HCT116 (cell line): Measurements from ENCODE around the gene CGB5. TPM values are rescaled to one million over a fixed set of nuclear protein-coding genes. Genes with fewer than 3 reads are reported as not detected.

ENCODE experiments used
- ATAC-seq: fragments of 200-7000 bp; cut with Tn5 transposase; 2 replicates; pipeline ENCODE4 v1.9.1; 2020; ENCODE audit warnings: mild to moderate bottlenecking, moderate library complexity
- BruUV-seq: library from RNA; stranded (reverse); fragments of 400-500 nt; replicated peaks from 2 replicates; lab custom pipeline; 2021; lab: Mats Ljungman, UMichigan
- CTCF ChIA-PET: fragments of 300-600 bp; sonication (Branson Sonifier 250); formaldehyde crosslinking; loops from one replicate; lab custom pipeline; 2021; ENCODE audit warnings: antibody characterized with exemption; lab: Charles Lee
- POLR2A ChIA-PET: fragments of 300-600, 350-600 bp; sonication (Branson Sonifier 250); formaldehyde crosslinking; loops from one replicate; lab custom pipeline; 2021; ENCODE audit warnings: antibody characterized with exemption; lab: Charles Lee
- RAD21 ChIA-PET, 2 experiments: fragments of 300-600 bp; sonication (Branson Sonifier 250); formaldehyde crosslinking; loops; one replicate each; lab custom pipeline; 2023; ENCODE audit warnings: low total read pairs in 2 of 2; ENCODE audit not compliant: uncharacterized antibody in 2 of 2, unreplicated experiment in 2 of 2, low non-redundant PET in 1 of 2; lab: Charles Lee
- DNase-seq: peaks from one replicate; pipeline ENCODE4 v3.0.0-alpha.2; 2010; ENCODE audit warnings: low read depth, low spot score
- H2AFZ ChIP-seq: fragments of 200-600 bp; shearing (Covaris generic), sonication (generic); 2 replicates; pipeline ENCODE4 v1.6.1; 2017; ENCODE audit warnings: low read depth, mixed run types, mixed read lengths, antibody characterized with exemption, low read length; ENCODE audit not compliant: poor library complexity, severe bottlenecking
- H3K27ac ChIP-seq: 2 replicates; pipeline ENCODE4 v1.5.1; 2012; ENCODE audit warnings: low read depth, low read length
- H3K27me3 ChIP-seq: fragments of 200-600 bp; sonication (generic); 2 replicates; pipeline ENCODE4 v1.6.1; 2016; ENCODE audit warnings: mixed run types, low read length, mixed read lengths; ENCODE audit not compliant: insufficient read depth
- H3K36me3 ChIP-seq, 2 experiments: fragments of 200-500 bp in 1 of 2; fragments of 200-600 bp in 1 of 2; sonication (Bioruptor generic) in 1 of 2; sonication (generic) in 1 of 2; 2 replicates each; pipeline versions ENCODE4 v1.5.1 to v1.6.1; 2014 to 2016; ENCODE audit warnings: low read length in 2 of 2, inconsistent platforms in 1 of 2, mixed read lengths in 1 of 2, mixed run types in 1 of 2; ENCODE audit not compliant: insufficient read depth in 2 of 2, control insufficient read depth in 1 of 2
- H3K4me1 ChIP-seq, 2 experiments: fragments of 200-600 bp in 1 of 2; sonication (generic) in 1 of 2; 2 replicates each; pipeline versions ENCODE4 v1.5.1 to v1.6.1; 2012 to 2017; ENCODE audit warnings: low read length in 2 of 2, inconsistent platforms in 1 of 2, mild to moderate bottlenecking in 1 of 2, mixed read lengths in 1 of 2, mixed run types in 1 of 2, moderate library complexity in 1 of 2; ENCODE audit not compliant: insufficient read depth in 2 of 2, control insufficient read depth in 1 of 2
- H3K4me2 ChIP-seq: fragments of 200-600 bp; sonication (generic); 2 replicates; pipeline ENCODE4 v1.6.1; 2017; ENCODE audit warnings: mixed run types, low read length, mixed read lengths
- H3K4me3 ChIP-seq, 2 experiments: fragments of 200-600 bp in 1 of 2; sonication (generic) in 1 of 2; replicated peaks in 1 of 2; 2 replicates each; pipeline ENCODE4 v1.5.1; 2011 to 2016; ENCODE audit warnings: low read length in 2 of 2, control low read depth in 1 of 2, low read depth in 1 of 2, mild to moderate bottlenecking in 1 of 2, mixed read lengths in 1 of 2, mixed run types in 1 of 2
- H3K79me2 ChIP-seq: fragments of 200-600 bp; sonication (generic); 2 replicates; pipeline ENCODE4 v1.6.1; 2017; ENCODE audit warnings: mild to moderate bottlenecking, mixed run types, low read length, moderate library complexity, mixed read lengths; ENCODE audit not compliant: insufficient read depth
- H3K9ac ChIP-seq: fragments of 200-600 bp; sonication (generic); 2 replicates; pipeline ENCODE4 v1.6.1; 2016; ENCODE audit warnings: low read length, mixed read lengths
- H3K9me2 ChIP-seq: fragments of 200-600 bp; sonication (generic), shearing (Covaris generic); 2 replicates; pipeline ENCODE4 v1.6.1; 2017; ENCODE audit warnings: mixed run types, mild to moderate bottlenecking, moderate library complexity; ENCODE audit not compliant: insufficient read depth
- H3K9me3 ChIP-seq, 2 experiments: fragments of 200-500 bp in 1 of 2; fragments of 200-600 bp in 1 of 2; sonication (Bioruptor generic) in 1 of 2; sonication (generic) in 1 of 2; 2 replicates each; pipeline ENCODE4 v1.6.1; 2014 to 2017; ENCODE audit warnings: low read length in 2 of 2, mixed read lengths in 2 of 2, inconsistent platforms in 1 of 2, low read depth in 1 of 2, mild to moderate bottlenecking in 1 of 2, mixed run types in 1 of 2, moderate library complexity in 1 of 2; ENCODE audit not compliant: control insufficient read depth in 1 of 2, insufficient read depth in 1 of 2
- H4K20me1 ChIP-seq: fragments of 200-600 bp; sonication (generic), shearing (Covaris generic); 2 replicates; pipeline ENCODE4 v1.6.1; 2017; ENCODE audit warnings: mixed run types, mild to moderate bottlenecking, moderate library complexity; ENCODE audit not compliant: insufficient read depth
- EGR1 ChIP-seq: IDR thresholded peaks from 2 replicates; pipeline ENCODE4 v1.6.1; 2012; ENCODE audit warnings: low read depth
- ELF1 ChIP-seq: IDR thresholded peaks from 2 replicates; pipeline ENCODE4 v1.6.1; 2012; ENCODE audit warnings: low read depth, borderline replicate concordance
- EZH2 ChIP-seq: fragments of 200-600 bp; sonication (generic); IDR thresholded peaks from 2 replicates; pipeline ENCODE4 v1.6.1; 2017; ENCODE audit warnings: antibody characterized with exemption, mixed run types
- EZH2phosphoT487 ChIP-seq: fragments of 200-600 bp; IDR thresholded peaks from 2 replicates; pipeline ENCODE4 v1.6.1; 2018; ENCODE audit warnings: antibody characterized with exemption, borderline replicate concordance
- FOSL1 ChIP-seq: IDR thresholded peaks from 2 replicates; pipeline ENCODE4 v1.6.1; 2012; ENCODE audit warnings: low read depth
- JUND ChIP-seq: IDR thresholded peaks from 2 replicates; pipeline ENCODE4 v1.6.1; 2012
- POLR2AphosphoS5 ChIP-seq: IDR thresholded peaks from 2 replicates; pipeline ENCODE4 v1.6.1; 2011; ENCODE audit warnings: mild to moderate bottlenecking, low read depth, low read length, moderate library complexity
- RAD21 ChIP-seq: IDR thresholded peaks from 2 replicates; pipeline ENCODE4 v1.6.1; 2012; ENCODE audit warnings: low read depth, mild to moderate bottlenecking
- SIN3A ChIP-seq: IDR thresholded peaks from 2 replicates; pipeline ENCODE4 v1.6.1; 2012; ENCODE audit warnings: low read depth
- SP1 ChIP-seq: IDR thresholded peaks from 2 replicates; pipeline ENCODE4 v1.6.1; 2012; ENCODE audit warnings: low read depth
- TCF7L2 ChIP-seq: IDR thresholded peaks from 2 replicates; pipeline ENCODE4 v1.7.0; 2011; ENCODE audit warnings: borderline replicate concordance, inconsistent platforms; ENCODE audit not compliant: insufficient read depth, insufficient read length; ENCODE audit errors: extremely low read depth
- YY1 ChIP-seq: IDR thresholded peaks from 2 replicates; pipeline ENCODE4 v1.6.1; 2011; ENCODE audit warnings: low read length, low read depth, moderate library complexity, mild to moderate bottlenecking; ENCODE audit not compliant: insufficient replicate concordance; ENCODE audit errors: extremely low read depth
- ZFX ChIP-seq: fragments of 450-650 bp; IDR thresholded peaks from 2 replicates; pipeline ENCODE4 v1.6.1; 2017
- intact Hi-C: fragments of 100-400 bp; cut with micrococcal nuclease; formaldehyde crosslinking; loops from 2 replicates; pipeline ENCODE4 v1.10.0; 2022
- total RNA-seq: library from RNA; stranded (reverse); gene quantifications from one replicate; pipeline ENCODE4 v1.2.1, GENCODE V29; 2021; ENCODE audit not compliant: unreplicated experiment
- TF ChIP-seq, protein P1 (sequence below), 3 experiments: fragments of 200-600 bp in 1 of 3; sonication (generic) in 1 of 3; IDR thresholded peaks in 2 of 3; conservative IDR thresholded peaks in 1 of 3; 2 replicates each; pipeline ENCODE4 v1.5.1; 2012 to 2017; ENCODE audit warnings: low read depth in 2 of 3, low read length in 2 of 3, antibody characterized with exemption in 1 of 3, borderline replicate concordance in 1 of 3, control low read depth in 1 of 3, mild to moderate bottlenecking in 1 of 3, mixed read lengths in 1 of 3, mixed run types in 1 of 3, moderate library complexity in 1 of 3; ENCODE audit not compliant: insufficient read depth in 1 of 3
- TF ChIP-seq, protein P2 (sequence below): IDR thresholded peaks from 2 replicates; pipeline ENCODE4 v1.6.1; 2012

CGB5 gene
- total RNA-seq, 1 experiment from 2014 or later, result not detected

DNA sequence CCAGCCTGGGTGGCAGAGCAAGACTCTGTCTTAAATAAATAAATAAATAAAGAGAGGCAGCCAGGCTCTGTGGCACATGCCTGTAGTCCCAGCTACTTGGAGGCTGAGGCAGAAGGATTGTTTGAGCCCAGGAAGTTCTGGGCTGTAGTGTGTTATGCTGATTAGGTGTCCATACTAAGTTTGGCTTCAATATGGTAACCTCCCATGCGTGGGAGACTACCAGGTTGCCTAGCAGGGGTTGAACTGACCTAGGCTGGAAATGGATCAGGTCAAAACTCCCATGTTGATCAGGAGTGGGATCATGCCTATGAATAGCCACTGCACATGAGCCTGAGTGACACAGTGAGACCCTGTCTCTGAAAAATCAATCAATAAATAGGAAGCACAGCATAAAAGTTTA, 37.6 kb downstream of the CGB5 start:
- POLR2A ChIA-PET, result no interaction called here
- Histone ChIP-seq H3K27me3 (no peaks in the 10 kb centered on the region), H3K27ac (no peak overlapping the region), H3K9me2 (no peaks in the 10 kb centered on the region), H3K36me3 (peaks cover 0 to 2% of the 10 kb centered on the region in 2 experiments; a peak in 1 of 4 replicates), H4K20me1 (peaks cover 7% of the 10 kb centered on the region; the same call in 1 of the 2 replicates), H3K4me2 (no peak overlapping the region), H2AFZ (no peak overlapping the region), H3K4me3 (no peak overlapping the region), H3K9me3 (no peaks in the 10 kb centered on the region), H3K79me2 (peaks cover 10% of the 10 kb centered on the region), H3K4me1 (peaks cover under 1 to 10% of the 10 kb centered on the region in 2 experiments; a peak in 3 of 4 replicates), H3K9ac (no peak overlapping the region)
- DNase-seq (no peak), ATAC-seq (no peak)
- RAD21 ChIA-PET, result no interaction called here
- CTCF ChIA-PET, result no interaction called here
- no TSS peak for BruUV-seq
- intact Hi-C loops, result no loop called here
- TF ChIP-seq POLR2AphosphoS5, result no peak
- TF ChIP-seq TCF7L2, result no peak
- TF ChIP-seq EZH2phosphoT487, result no peak
- no peak for TF ChIP-seq RAD21
- no peak for TF ChIP-seq FOSL1
- no peak for TF ChIP-seq ZFX
- no peak for TF ChIP-seq JUND
- no peak for TF ChIP-seq SP1
- no peak for TF ChIP-seq EGR1
- TF ChIP-seq, protein P1, sequence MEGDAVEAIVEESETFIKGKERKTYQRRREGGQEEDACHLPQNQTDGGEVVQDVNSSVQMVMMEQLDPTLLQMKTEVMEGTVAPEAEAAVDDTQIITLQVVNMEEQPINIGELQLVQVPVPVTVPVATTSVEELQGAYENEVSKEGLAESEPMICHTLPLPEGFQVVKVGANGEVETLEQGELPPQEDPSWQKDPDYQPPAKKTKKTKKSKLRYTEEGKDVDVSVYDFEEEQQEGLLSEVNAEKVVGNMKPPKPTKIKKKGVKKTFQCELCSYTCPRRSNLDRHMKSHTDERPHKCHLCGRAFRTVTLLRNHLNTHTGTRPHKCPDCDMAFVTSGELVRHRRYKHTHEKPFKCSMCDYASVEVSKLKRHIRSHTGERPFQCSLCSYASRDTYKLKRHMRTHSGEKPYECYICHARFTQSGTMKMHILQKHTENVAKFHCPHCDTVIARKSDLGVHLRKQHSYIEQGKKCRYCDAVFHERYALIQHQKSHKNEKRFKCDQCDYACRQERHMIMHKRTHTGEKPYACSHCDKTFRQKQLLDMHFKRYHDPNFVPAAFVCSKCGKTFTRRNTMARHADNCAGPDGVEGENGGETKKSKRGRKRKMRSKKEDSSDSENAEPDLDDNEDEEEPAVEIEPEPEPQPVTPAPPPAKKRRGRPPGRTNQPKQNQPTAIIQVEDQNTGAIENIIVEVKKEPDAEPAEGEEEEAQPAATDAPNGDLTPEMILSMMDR (IDR thresholded peaks at IDR 0.05 in 2 of 3, conservative IDR thresholded peaks at IDR 0.05 in 1 of 3; ENCODE audit: borderline replicate concordance in 1 of 3, insufficient read depth in 1 of 3, low read depth in 2 of 3, low read length in 2 of 3), result no peak
- no peak for TF ChIP-seq SIN3A
- no peak for TF ChIP-seq YY1
- no peak for TF ChIP-seq ELF1
- TF ChIP-seq, protein P2, sequence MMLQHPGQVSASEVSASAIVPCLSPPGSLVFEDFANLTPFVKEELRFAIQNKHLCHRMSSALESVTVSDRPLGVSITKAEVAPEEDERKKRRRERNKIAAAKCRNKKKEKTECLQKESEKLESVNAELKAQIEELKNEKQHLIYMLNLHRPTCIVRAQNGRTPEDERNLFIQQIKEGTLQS, result no peak
- TF ChIP-seq EZH2, result no peak
